ENCODE results near the gene C4orf17.

The C4orf17 gene

GRCh38 chr4:99585516-99585915, 74.7 kb downstream of the C4orf17 start:
- TF ChIP-seq, protein P1, sequence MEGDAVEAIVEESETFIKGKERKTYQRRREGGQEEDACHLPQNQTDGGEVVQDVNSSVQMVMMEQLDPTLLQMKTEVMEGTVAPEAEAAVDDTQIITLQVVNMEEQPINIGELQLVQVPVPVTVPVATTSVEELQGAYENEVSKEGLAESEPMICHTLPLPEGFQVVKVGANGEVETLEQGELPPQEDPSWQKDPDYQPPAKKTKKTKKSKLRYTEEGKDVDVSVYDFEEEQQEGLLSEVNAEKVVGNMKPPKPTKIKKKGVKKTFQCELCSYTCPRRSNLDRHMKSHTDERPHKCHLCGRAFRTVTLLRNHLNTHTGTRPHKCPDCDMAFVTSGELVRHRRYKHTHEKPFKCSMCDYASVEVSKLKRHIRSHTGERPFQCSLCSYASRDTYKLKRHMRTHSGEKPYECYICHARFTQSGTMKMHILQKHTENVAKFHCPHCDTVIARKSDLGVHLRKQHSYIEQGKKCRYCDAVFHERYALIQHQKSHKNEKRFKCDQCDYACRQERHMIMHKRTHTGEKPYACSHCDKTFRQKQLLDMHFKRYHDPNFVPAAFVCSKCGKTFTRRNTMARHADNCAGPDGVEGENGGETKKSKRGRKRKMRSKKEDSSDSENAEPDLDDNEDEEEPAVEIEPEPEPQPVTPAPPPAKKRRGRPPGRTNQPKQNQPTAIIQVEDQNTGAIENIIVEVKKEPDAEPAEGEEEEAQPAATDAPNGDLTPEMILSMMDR (IDR thresholded peaks at IDR 0.05; ENCODE audit: borderline replicate concordance, insufficient read depth, low read depth, low read length): no peak
- no peak overlapping the region for H3K4me3 ChIP-seq (ENCODE audit: low read depth, low read length)

DNA sequence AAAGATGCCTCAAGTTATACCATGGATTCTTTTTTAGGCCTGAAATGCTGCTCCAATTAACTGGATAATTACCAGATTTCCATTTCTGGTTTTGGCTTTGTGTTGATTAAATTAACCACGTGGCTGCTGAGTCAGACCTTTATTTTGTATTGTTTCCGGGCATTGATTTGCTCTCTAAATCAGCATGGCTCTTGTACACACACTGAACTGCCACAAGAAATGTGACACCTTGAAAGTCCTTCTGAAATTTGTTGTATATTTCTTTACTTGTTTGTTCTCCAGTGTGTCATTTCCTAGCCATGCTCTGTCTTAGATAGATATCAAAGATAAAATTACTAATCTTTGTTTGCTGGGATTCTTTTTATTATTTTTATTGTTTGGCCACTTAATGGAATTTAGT, 75.5 kb downstream of the C4orf17 start:
- H3K4me3 ChIP-seq (ENCODE audit: low read depth, low read length): no peak overlapping the region
- TF ChIP-seq, protein P1 (IDR thresholded peaks at IDR 0.05; ENCODE audit: borderline replicate concordance, insufficient read depth, low read depth, low read length): no peak

DNA sequence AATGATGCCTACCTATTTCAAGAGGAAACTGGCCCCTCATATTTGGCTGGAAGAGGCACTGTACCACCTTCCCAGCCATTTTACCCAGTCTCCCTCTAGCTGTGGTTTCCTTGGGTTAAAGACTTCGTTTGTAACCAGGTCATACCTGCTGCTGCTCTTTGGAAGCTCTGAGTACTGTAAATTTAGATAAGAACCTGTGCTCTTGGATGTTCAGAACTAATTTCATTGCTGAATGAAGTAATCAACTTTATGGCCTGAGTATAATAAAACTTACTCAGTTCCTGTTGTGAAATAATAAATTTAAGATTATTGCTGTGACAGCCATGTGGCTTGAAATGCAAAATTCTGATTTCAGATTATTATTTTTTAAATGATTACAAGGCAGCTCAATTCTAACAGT, 76.0 kb downstream of the C4orf17 start:
- no peak overlapping the region for H3K4me3 ChIP-seq (ENCODE audit: low read depth, low read length)
- TF ChIP-seq, protein P1 (IDR thresholded peaks at IDR 0.05; ENCODE audit: borderline replicate concordance, insufficient read depth, low read depth, low read length): no peak

DNA sequence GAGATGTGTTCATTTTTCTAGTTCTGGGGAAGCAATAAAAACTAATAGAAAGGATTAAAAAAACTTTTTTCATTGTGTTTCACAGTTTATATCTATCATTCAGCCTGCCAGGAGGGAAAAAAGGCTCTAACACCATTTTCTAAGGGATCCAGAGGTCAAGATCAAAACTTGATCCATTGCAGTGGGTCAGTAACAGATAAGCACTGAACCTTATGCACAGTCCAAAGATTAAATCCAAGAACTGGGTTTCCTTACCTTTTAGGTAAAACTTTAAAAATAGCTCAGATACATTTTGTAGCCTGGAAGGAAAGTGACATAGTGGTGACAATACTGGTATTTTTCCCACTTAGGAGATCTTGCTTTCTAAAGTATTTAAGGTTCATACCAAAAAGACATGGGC, 76.5 kb downstream of the C4orf17 start:
- H3K4me3 ChIP-seq (ENCODE audit: low read depth, low read length): no peak overlapping the region
- TF ChIP-seq, protein P1 (IDR thresholded peaks at IDR 0.05; ENCODE audit: borderline replicate concordance, insufficient read depth, low read depth, low read length): no peak

GRCh38 chr4:99587803-99588202, 77.0 kb downstream of the C4orf17 start:
- TF ChIP-seq, protein P1 (IDR thresholded peaks at IDR 0.05; ENCODE audit: borderline replicate concordance, insufficient read depth, low read depth, low read length): no peak
- H3K4me3 ChIP-seq (ENCODE audit: low read depth, low read length): no peak overlapping the region

DNA sequence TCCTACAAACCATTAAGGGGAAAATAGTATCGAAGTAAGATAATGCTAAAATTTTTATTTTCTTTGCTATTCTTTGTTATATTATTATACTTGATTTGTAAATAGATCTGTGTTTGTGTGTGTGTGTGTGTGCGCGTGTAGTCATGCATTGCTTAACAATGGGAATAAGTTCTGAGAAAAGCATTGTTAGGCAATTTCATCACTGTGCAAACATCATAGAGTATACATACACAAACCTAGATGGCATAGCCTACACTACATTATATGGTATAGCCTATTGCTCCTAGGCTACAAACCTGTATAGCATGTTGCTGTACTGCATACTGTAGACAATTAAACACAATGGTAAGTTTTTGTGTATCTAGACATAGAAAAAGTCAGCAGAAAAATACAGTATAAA, 80.9 kb downstream of the C4orf17 start:
- TF ChIP-seq, protein P1 (IDR thresholded peaks at IDR 0.05; ENCODE audit: borderline replicate concordance, insufficient read depth, low read depth, low read length): no peak
- no peak overlapping the region for H3K4me3 ChIP-seq (ENCODE audit: low read depth, low read length)

All from GM12875 (cell line).